Prostate gland (tissue), 2 donors: ENCODE results near the gene ZBTB21. TPM values are rescaled to one million over a fixed set of nuclear protein-coding genes. Genes with fewer than 3 reads are reported as not detected.

Experiments used
- DNase-seq: peaks from one replicate; pipeline ENCODE4 v3.0.0-alpha.2; 2019; ENCODE audit warnings: low spot score
- H3K27ac ChIP-seq, 2 donors: fragments of 200-600 bp; sonication (generic); 2 replicates each; pipeline ENCODE4 v1.5.1; 2017 to 2019
- H3K27me3 ChIP-seq: fragments of 200-600 bp; sonication (generic); replicated peaks from 2 replicates; pipeline ENCODE4 v1.5.1; 2019; ENCODE audit not compliant: insufficient read depth
- H3K36me3 ChIP-seq, 2 donors: fragments of 200-600 bp; sonication (generic); 1 replicate in 1 of 2; 2 replicates in 1 of 2; pipeline versions ENCODE4 v1.5.1 to v1.8.1; 2017 to 2019
- H3K4me1 ChIP-seq: fragments of 200-600 bp; sonication (generic); replicated peaks from 2 replicates; pipeline ENCODE4 v1.5.1; 2019
- H3K4me3 ChIP-seq, 2 donors: fragments of 200-600 bp; sonication (generic); 2 replicates each; pipeline ENCODE4 v1.5.1; 2017 to 2019
- H3K9me3 ChIP-seq: fragments of 200-600 bp; sonication (generic); 2 replicates; pipeline ENCODE4 v1.5.1; 2017
- POLR2A ChIP-seq: fragments of 450-650 bp; IDR thresholded peaks from one replicate; pipeline ENCODE4 v1.6.1; 2016; ENCODE audit warnings: antibody characterized with exemption, mild to moderate bottlenecking
- POLR2AphosphoS5 ChIP-seq: sonication (generic); formaldehyde crosslinking; IDR thresholded peaks from one replicate; pipeline ENCODE4 v1.6.1; 2017; ENCODE audit warnings: antibody characterized with exemption
- WGBS: methylation state at CpG from one replicate; pipeline ENCODE4 v1.1.5; 2018; 5-methylcytosine and 5-hydroxymethylcytosine counted together
- intact Hi-C: fragments of 100-400 bp; cut with DNase I; formaldehyde crosslinking; loops from one replicate; pipeline ENCODE4 v1.14.2; 2022
- total RNA-seq, 2 donors: library from RNA; depleted of rRNA; stranded (reverse); fragments of >200 nt; gene quantifications; one replicate each; pipeline ENCODE4 v1.1.0, GENCODE V29; 2016
- TF ChIP-seq, protein P1 (sequence below), 4 experiments: fragments of 200-600 bp in 2 of 4; fragments of 450-650 bp in 2 of 4; sonication (generic) in 2 of 4; IDR thresholded peaks; 1 replicate in 3 of 4; 2 replicates in 1 of 4; pipeline ENCODE4 v1.5.1; 2016 to 2019; ENCODE audit warnings: antibody characterized with exemption in 4 of 4, mild to moderate bottlenecking in 2 of 4, moderate library complexity in 2 of 4

ZBTB21 gene
- total RNA-seq, 2 donors from 2014 or later, result 12.3 to 13.6 TPM

DNA sequence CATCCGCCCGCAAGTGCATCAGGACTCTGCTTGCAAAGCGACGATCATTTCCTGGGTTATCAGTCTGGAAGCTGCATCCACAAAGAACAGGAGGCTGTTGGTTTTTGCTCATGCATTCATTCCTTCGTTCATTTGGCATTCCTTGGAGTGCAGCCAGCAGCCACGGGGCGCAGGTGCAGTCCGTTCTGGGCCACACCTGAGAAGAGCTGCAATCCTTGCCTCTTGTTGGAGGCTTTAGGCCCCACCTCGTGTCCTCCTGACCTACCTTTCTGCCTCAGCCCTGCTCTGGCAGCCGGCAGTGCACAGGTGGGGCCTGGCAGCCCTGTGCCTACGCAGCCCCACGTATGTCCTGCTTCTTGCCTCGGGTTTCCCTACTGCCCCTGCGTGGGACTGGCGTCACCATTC, 36.7 kb downstream of the ZBTB21 start:
- WGBS, result 72% methylated on average over 15 of the region's 15 CpGs
- Histone ChIP-seq H3K4me1 (no peaks in the 10 kb centered on the region), H3K27me3 (no peaks in the 10 kb centered on the region), H3K4me3 (no peak overlapping the region), H3K9me3 (no peaks in the 10 kb centered on the region), H3K36me3 (no peaks in the 10 kb centered on the region), H3K27ac (no peak overlapping the region)
- no peak for DNase-seq
- TF ChIP-seq, protein P1, sequence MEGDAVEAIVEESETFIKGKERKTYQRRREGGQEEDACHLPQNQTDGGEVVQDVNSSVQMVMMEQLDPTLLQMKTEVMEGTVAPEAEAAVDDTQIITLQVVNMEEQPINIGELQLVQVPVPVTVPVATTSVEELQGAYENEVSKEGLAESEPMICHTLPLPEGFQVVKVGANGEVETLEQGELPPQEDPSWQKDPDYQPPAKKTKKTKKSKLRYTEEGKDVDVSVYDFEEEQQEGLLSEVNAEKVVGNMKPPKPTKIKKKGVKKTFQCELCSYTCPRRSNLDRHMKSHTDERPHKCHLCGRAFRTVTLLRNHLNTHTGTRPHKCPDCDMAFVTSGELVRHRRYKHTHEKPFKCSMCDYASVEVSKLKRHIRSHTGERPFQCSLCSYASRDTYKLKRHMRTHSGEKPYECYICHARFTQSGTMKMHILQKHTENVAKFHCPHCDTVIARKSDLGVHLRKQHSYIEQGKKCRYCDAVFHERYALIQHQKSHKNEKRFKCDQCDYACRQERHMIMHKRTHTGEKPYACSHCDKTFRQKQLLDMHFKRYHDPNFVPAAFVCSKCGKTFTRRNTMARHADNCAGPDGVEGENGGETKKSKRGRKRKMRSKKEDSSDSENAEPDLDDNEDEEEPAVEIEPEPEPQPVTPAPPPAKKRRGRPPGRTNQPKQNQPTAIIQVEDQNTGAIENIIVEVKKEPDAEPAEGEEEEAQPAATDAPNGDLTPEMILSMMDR (IDR thresholded peaks at IDR 0.05), result no peak
- TF ChIP-seq POLR2AphosphoS5, result no peak
- TF ChIP-seq POLR2A, result no peak
- intact Hi-C loops, result no loop called here

DNA sequence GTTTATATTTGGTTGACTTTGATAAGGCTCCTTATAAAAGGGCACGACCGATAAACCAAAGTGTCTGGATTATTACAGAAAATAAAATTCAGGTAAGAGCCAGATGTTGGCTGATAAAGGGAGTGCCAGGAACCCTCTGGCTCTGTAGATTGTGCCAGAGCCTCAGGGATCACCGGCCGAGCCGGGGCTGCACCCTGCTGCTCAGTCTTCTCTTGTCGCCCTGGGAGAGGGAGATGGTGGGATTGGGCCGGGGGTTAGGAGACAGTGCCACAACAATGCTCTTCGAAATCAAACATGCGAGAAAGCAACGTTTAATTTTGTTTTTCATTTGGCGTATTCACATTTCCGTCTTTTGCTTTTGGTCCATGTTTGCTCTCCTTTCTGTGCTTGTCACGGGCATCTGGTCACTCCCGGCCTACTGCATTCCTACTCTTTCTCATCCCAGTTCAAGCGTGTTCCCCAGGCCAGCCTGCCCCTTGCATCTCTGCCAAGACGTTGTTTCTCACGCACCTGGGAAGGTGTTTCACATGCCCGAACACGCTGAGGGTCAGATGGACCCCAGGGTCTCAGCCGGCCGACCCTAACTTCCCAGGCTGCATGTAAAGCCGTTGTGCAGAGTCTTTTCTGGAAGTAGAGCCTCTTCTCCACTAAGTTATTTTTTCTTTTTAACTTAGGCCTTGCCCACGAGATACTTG, 37.5 kb downstream of the ZBTB21 start:
- 75% methylated on average over 23 of the region's 23 CpGs for WGBS
- Histone ChIP-seq H3K36me3 (no peaks in the 10 kb centered on the region), H3K4me1 (no peaks in the 10 kb centered on the region), H3K27me3 (no peaks in the 10 kb centered on the region), H3K9me3 (no peaks in the 10 kb centered on the region), H3K4me3 (no peak overlapping the region), H3K27ac (no peak overlapping the region)
- DNase-seq, result no peak
- intact Hi-C loops, result no loop called here
- TF ChIP-seq, protein P1 (IDR thresholded peaks at IDR 0.05), result no peak
- TF ChIP-seq POLR2AphosphoS5, result no peak
- no peak for TF ChIP-seq POLR2A

DNA sequence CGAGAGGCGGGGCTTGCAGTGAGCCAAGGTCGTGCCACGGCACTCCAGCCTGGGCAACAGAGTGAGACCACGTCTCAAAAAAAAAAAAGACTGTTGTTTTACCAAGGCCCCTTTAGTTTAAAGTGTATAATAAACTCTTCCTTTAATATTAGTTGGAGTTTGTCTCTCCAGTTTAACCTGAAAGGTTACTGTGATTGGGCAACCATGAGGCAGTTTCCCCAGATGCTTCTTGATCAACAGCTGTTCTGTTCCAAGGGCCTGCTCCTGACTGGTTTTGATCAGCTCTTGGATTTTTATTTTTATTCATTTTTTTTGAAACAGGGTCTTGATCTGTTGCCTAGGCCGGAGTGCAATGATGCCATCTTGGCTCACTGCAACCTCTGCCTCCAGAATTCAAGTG, 38.3 kb downstream of the ZBTB21 start:
- no peaks in the 10 kb centered on the region for H3K4me1 ChIP-seq
- intact Hi-C loops, result no loop called here

DNA sequence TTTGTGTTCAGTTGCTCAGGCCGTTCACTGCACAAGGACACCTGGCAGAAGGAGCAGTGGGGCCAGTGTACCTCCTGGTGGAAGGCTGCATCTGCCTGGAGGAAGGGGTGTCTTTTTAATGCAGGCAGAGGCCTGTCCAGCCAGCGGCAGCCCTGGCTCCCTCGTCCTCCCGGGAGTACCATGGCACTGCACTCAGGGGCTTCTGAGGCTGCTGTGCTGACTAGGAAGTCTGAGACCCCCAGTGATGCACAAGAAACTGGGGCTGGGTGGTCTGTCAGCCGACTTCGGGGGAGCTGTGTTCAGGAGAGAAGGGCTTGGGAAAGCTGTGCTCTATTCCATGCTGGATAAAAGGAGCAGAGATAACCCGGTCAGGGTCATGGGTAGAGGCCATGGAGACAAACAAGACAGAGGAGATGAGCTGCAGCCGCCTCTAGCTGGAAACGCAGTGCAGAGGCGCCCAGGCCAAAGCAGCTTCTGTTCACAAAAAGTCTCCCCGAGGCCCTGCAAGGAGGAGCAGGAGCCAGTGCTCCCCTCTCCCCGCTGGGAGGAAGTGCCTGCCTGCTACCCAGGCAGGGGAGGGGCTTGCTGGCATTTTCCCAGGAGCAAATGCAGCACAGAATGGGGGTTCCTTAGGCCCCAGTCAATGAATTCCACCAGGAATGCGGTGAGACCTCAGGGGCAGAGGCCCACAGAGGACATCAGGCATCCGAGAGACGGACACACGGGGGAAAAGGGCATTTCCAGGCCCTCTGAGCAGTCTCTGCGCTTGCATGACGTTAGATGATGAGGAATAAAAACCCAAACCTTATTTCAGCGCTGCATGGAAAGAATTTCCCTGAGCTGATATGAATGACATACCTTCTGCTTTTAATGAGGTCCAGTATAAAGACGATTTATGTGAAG, 39.2 kb downstream of the ZBTB21 start:
- 87% methylated on average over 20 of the region's 20 CpGs for WGBS

More for the DNA sequence above, 38.3 kb downstream of the ZBTB21 start:
- Histone ChIP-seq H3K27me3 (no peaks in the 10 kb centered on the region), H3K36me3 (no peaks in the 10 kb centered on the region), H3K9me3 (no peaks in the 10 kb centered on the region), H3K27ac (no peak overlapping the region), H3K4me3 (no peak overlapping the region)
- no peak for DNase-seq
- TF ChIP-seq, protein P1 (IDR thresholded peaks at IDR 0.05), result no peak
- TF ChIP-seq POLR2AphosphoS5 (no peak), POLR2A (no peak)
- WGBS, result 91% methylated on average over 6 of the region's 6 CpGs

More for the DNA sequence above, 39.2 kb downstream of the ZBTB21 start:
- no peak for TF ChIP-seq POLR2A
- TF ChIP-seq POLR2AphosphoS5, result no peak
- TF ChIP-seq, protein P1 (IDR thresholded peaks at IDR 0.05), result no peak
- H3K27me3 ChIP-seq, result no peaks in the 10 kb centered on the region
- intact Hi-C loops, result no loop called here
- H3K9me3 ChIP-seq, result no peaks in the 10 kb centered on the region
- no peak for DNase-seq
- peaks cover 3% of the 10 kb centered on the region for H3K4me1 ChIP-seq
- H3K36me3 ChIP-seq, result no peaks in the 10 kb centered on the region
- H3K27ac ChIP-seq, result no peak overlapping the region
- H3K4me3 ChIP-seq, result no peak overlapping the region
